ENCODE results near the gene CD247.

GRCh38 chr1:167479331-167479979 lies 38.9 kb downstream of the CD247 start:
- TF ChIP-seq POLR2AphosphoS5 (IDR thresholded peaks at IDR 0.05; ENCODE audit: borderline replicate concordance, low read depth, low read length) (no peak), EZH2 (IDR thresholded peaks at IDR 0.05) (no peak), FOXP2 (optimal IDR thresholded peaks at IDR 0.05; ENCODE audit: control extremely low read depth, extremely low read length, insufficient read depth) (no peak)

Measured in SK-N-MC (cell line).